Ascending aorta (tissue), 2 donors: ENCODE results near the gene SPTLC2. TPM values are rescaled to one million over a fixed set of nuclear protein-coding genes. Genes with fewer than 3 reads are reported as not detected.

Experiments used
- DNase-seq, 2 donors: peaks; one replicate each; pipeline ENCODE4 v3.0.0-alpha.2; 2019; ENCODE audit warnings: low spot score in 2 of 2
- H3K27ac ChIP-seq, 2 donors: fragments of 200-600 bp; sonication (generic); one replicate each; pipeline ENCODE4 v1.5.1; 2016 to 2017; ENCODE audit warnings: mild to moderate bottlenecking in 1 of 2
- H3K27me3 ChIP-seq: fragments of 200-600 bp; sonication (generic); one replicate; pipeline ENCODE4 v1.5.1; 2017
- H3K36me3 ChIP-seq, 2 donors: fragments of 200-600 bp; sonication (generic); one replicate each; pipeline ENCODE4 v1.5.1; 2016
- H3K4me1 ChIP-seq, 2 donors: fragments of 200-600 bp; sonication (generic); one replicate each; pipeline ENCODE4 v1.5.1; 2016 to 2017; ENCODE audit warnings: mild to moderate bottlenecking in 1 of 2
- H3K4me3 ChIP-seq, 2 donors: fragments of 200-600 bp; sonication (generic); one replicate each; pipeline ENCODE4 v1.5.1; 2016 to 2017; ENCODE audit warnings: mild to moderate bottlenecking in 1 of 2
- H3K9me3 ChIP-seq, 2 donors: fragments of 200-600 bp; sonication (generic); one replicate each; pipeline ENCODE4 v1.5.1; 2016
- CTCF ChIP-seq, 3 experiments: fragments of 200-600 bp in 2 of 3; fragments of 450-650 bp in 1 of 3; sonication (generic) in 2 of 3; IDR thresholded peaks; one replicate each; pipeline ENCODE4 v1.5.1; 2016 to 2019; ENCODE audit warnings: antibody characterized with exemption in 3 of 3, mild to moderate bottlenecking in 1 of 3, moderate library complexity in 1 of 3
- intact Hi-C: fragments of 100-400 bp; cut with DNase I; formaldehyde crosslinking; loops from one replicate; pipeline ENCODE4 v1.15.1; 2023
- total RNA-seq: library from RNA; depleted of rRNA; stranded (reverse); fragments of >200 nt; gene quantifications from one replicate; pipeline ENCODE4 v1.1.0, GENCODE V29; 2016

SPTLC2 gene
- total RNA-seq, 1 donor from 2014 or later = 25.7 TPM

- no peaks in the 10 kb centered on the region for H3K36me3 ChIP-seq
- H3K4me1 ChIP-seq = no peaks in the 10 kb centered on the region
- intact Hi-C loops = no loop called here
- no peaks in the 10 kb centered on the region for H3K27me3 ChIP-seq
- no peaks in the 10 kb centered on the region for H3K9me3 ChIP-seq
- H3K27ac ChIP-seq = no peak overlapping the region
- TF ChIP-seq CTCF (IDR thresholded peaks at IDR 0.05) = no peak
- H3K4me3 ChIP-seq = no peak overlapping the region
- DNase-seq = no peak
These were observed 127.4 kb downstream of the SPTLC2 start for GRCh38 chr14:77489041-77489440.

- Histone ChIP-seq H3K27me3 (no peaks in the 10 kb centered on the region), H3K9me3 (no peaks in the 10 kb centered on the region), H3K36me3 (no peaks in the 10 kb centered on the region), H3K27ac (no peak overlapping the region), H3K4me1 (no peaks in the 10 kb centered on the region), H3K4me3 (no peak overlapping the region)
- no peak for DNase-seq
- intact Hi-C loops = no loop called here
- TF ChIP-seq CTCF (IDR thresholded peaks at IDR 0.05) = no peak
These were observed 127.9 kb downstream of the SPTLC2 start for GRCh38 chr14:77488558-77488957.

- no peak overlapping the region for H3K4me3 ChIP-seq
- no peaks in the 10 kb centered on the region for H3K36me3 ChIP-seq
- H3K9me3 ChIP-seq = no peaks in the 10 kb centered on the region
- H3K4me1 ChIP-seq = no peaks in the 10 kb centered on the region
- DNase-seq = no peak
- no peak for TF ChIP-seq CTCF (IDR thresholded peaks at IDR 0.05)
- H3K27me3 ChIP-seq = no peaks in the 10 kb centered on the region
- intact Hi-C loops = no loop called here
- H3K27ac ChIP-seq = no peak overlapping the region
These were observed 130.3 kb downstream of the SPTLC2 start for GRCh38 chr14:77485901-77486678.

- Histone ChIP-seq H3K9me3 (no peaks in the 10 kb centered on the region), H3K27ac (no peak overlapping the region), H3K36me3 (no peaks in the 10 kb centered on the region), H3K4me1 (no peaks in the 10 kb centered on the region), H3K27me3 (no peaks in the 10 kb centered on the region), H3K4me3 (no peak overlapping the region)
- intact Hi-C loops = no loop called here
- no peak for TF ChIP-seq CTCF (IDR thresholded peaks at IDR 0.05)
- DNase-seq = no peak
These were observed 131.2 kb downstream of the SPTLC2 start for GRCh38 chr14:77485256-77485655.

- H3K27me3 ChIP-seq = no peaks in the 10 kb centered on the region
- no peak overlapping the region for H3K27ac ChIP-seq
- intact Hi-C loops = no loop called here
- no peaks in the 10 kb centered on the region for H3K4me1 ChIP-seq
- H3K4me3 ChIP-seq = no peak overlapping the region
- no peak for TF ChIP-seq CTCF (IDR thresholded peaks at IDR 0.05)
- H3K9me3 ChIP-seq = no peaks in the 10 kb centered on the region
- DNase-seq = no peak
- H3K36me3 ChIP-seq = no peaks in the 10 kb centered on the region
These were observed 134.0 kb downstream of the SPTLC2 start for GRCh38 chr14:77482422-77482821.
